ENCODE measurements around the gene NECAB3.

GRCh38 chr20:33702861-33703260, 28.6 kb upstream of the NECAB3 start:
- TF ChIP-seq CTCF (IDR thresholded peaks at IDR 0.05; ENCODE audit: low read length) (no peak), EZH2 (optimal IDR thresholded peaks at IDR 0.05; ENCODE audit: low read depth, low read length) (no peak)

All from MM.1S (cell line).